GM13977 (cell line): ENCODE results near the gene BID.

Experiments
- DNase-seq: peaks from one replicate; pipeline ENCODE4 v3.0.0; 2012; ENCODE audit warnings: low spot score
- CTCF ChIP-seq: IDR thresholded peaks from 2 replicates; pipeline ENCODE4 v1.5.1; 2012; ENCODE audit warnings: mild to moderate bottlenecking, control low read depth; ENCODE audit not compliant: insufficient read depth; ENCODE audit errors: extremely low read depth, missing control alignments
- in situ Hi-C: fragments of 300-500 bp; cut with MboI; formaldehyde crosslinking; loops from one replicate; pipeline ENCODE4 v1.12.0; 2022; ENCODE audit warnings: low sequenced_read_pairs, low pct_unique_long_range_greater_than_20kb, mixed read lengths, inconsistent platforms; ENCODE audit not compliant: unreplicated experiment

Gene BID

DNA sequence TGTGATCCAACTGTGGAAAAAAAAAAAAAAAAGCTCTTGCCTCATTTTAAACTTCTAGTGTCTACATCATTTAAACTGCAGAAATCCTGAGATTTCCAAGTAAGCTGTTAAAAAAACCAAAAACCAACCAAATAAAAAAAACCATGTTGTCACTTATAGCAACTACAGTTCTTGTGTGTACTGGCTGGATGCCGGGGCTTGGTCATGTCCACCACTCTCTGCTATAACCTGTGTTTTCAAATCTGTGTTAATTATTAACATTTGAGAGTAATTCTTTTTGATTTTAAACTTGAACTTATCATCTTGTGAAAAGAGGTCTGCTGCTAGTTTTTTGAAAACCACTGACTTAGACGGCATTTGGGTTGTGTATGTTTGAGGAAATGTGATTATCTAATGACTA is 32.2 kb upstream of the BID start:
- DNase-seq = no peak
- no peak for TF ChIP-seq CTCF
- in situ Hi-C loops = no loop called here

DNA sequence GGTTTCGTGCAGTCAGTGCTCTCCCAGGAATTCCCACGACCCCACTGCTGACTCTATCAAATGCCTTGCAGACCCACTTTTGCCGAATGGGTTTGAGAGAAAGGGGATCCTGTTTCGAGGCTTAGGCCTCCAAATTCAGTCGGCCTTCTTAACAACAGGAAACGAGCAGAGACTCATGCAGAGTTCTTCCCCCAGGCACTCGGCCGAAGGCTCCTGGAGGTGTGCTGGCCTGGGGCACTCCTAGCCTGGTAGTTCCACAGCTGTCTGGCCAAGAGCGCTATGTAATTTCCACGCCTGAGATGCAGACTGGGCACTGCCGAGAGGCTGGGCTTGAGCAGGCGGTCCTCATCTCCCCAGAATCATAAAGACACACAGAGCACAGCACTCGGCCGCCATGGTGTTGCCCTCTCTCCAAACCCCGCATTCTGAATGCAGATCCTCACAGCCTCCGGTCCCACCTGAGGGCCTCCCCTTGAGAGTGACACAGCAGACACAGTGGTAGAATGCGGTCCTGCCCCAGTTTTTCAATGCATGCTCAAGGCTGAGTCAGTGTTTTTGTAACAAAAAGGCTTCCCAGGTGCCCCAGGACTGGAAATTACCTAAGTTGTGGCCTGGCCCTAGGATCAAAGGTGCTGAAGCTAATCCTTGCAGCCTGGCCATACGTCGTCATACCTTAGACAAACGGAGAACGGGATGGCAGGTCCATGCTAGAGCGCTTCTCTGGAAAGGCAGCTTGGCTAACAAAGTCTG is 30.2 kb upstream of the BID start:
- DNase-seq = no peak
- TF ChIP-seq CTCF = no peak
- in situ Hi-C loops = no loop called here

DNA sequence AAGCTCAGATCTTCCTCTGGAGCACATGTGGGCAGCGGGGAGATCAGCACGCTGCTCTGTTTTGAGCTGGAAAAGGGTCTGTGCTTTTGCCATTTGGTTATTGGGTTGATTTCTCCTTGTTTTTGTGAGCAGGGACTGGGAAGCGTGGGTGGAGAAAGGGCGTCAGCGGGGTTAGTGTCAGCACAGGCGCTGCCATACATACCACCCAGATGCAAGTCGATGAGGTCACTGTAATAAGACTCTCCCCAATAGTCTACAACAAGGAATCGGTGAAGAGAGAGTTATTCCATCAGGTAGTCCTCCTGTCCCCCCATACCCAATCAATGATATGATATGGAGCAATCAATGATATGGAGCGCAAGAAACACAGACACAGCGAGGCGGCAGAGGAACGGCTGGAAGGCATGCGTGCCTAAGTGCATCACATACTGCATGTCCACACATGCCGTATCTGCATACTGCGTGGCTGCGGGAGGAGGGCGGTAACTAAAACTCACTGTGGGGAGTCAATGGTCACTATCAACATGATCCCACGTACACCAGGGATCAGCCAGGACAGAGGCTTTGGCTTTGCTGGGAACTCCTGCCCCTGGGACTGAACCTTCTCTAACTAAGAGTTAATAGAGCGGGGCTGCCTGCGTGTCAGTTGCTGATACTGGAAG is 29.5 kb upstream of the BID start:
- in situ Hi-C loops = no loop called here
- TF ChIP-seq CTCF = no peak
- DNase-seq = no peak

DNA sequence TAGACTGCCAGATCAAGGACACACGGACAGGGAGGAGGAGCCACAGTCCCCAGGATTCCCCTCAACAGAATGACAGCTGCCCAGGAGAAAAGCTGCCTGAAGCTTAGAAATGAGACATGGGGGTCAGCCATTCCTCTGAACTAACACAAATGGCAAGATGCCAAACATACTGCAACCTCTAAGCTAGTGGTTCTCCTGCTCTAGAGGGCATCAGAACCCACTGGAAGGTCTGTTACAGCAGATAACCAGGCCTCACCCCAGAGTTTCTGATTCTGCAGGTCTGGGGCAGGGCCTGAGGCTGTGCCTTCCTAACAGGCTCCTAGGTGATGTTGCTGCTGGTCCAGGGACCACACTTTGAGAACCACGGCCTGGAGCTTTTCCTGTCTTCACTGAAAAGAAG is 28.6 kb upstream of the BID start:
- in situ Hi-C loops = no loop called here
- DNase-seq = no peak
- no peak for TF ChIP-seq CTCF

GRCh38 chr22:17802411-17802810 is 28.1 kb upstream of the BID start:
- no peak for TF ChIP-seq CTCF
- in situ Hi-C loops = no loop called here
- no peak for DNase-seq

DNA sequence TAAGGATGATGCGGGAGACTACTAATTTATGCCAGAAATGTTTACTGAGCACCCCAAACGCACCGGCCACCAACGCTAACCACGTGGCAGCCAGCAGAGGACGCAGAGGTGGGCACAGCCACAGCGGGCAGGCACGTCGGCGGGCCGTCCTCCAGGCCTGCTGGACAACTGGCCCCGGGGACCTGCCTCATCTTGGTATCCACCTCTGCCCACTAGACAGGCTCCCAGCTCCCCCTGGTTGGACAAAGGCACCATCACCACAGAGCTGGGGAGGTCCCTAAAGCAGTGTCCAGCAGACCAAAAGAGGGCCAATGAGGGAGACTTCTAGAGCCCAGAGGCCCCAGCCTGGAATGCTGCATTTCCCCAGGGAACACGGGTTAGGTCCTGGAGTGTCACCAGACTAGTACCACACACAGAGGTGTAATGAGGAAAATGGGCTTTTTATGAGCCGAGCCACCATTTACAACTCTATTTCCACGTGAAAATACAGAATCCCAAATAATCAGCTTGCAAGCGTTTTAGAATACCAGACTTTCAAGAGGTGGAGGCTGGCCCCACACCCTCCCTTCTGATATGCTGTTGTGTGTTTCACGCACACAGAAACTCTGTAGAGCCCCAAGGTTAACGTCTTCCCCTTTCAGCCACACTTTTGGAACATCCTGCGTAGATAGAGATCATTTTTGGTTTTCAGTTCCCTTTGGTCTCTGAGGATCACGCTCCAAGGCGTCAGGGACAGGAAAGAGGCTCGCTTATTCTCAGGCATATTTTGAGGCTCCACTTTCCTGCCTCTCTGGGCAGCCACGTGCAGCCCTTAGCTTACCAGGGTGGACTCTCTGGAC is 23.7 kb upstream of the BID start:
- no peak for TF ChIP-seq CTCF
- in situ Hi-C loops = no loop called here
- DNase-seq = peak; percentile 85
